Activated T-cell treated with anti-CD3 and anti-CD28 coated beads, Interleukin-2, amount 50 U/mL, for 4 hours (primary cell): ENCODE measurements around the gene CACNA1C. TPM values are rescaled to one million over a fixed set of nuclear protein-coding genes. Genes with fewer than 3 reads are reported as not detected.

ENCODE experiments used
- ATAC-seq, 2 donors: fragments of 200-7000 bp; cut with Tn5 transposase; one replicate each; pipeline ENCODE4 v1.10.0; 2021
- DNase-seq: peaks from one replicate; pipeline ENCODE4 v3.0.0-alpha.2; 2020
- H3K27me3 Mint-ChIP-seq: one replicate; pipeline ENCODE4 v1.8.0; 2021; ENCODE audit warnings: low read depth, mixed read lengths
- H3K36me3 Mint-ChIP-seq: one replicate; pipeline ENCODE4 v1.8.0; 2022; ENCODE audit warnings: mixed read lengths; ENCODE audit not compliant: insufficient read depth
- H3K4me1 Mint-ChIP-seq: one replicate; pipeline ENCODE4 v1.8.0; 2021; ENCODE audit warnings: low read depth, mixed read lengths
- H3K4me3 Mint-ChIP-seq: one replicate; pipeline ENCODE4 v1.8.0; 2021; ENCODE audit warnings: mild to moderate bottlenecking, moderate library complexity, mixed read lengths
- H3K9me3 Mint-ChIP-seq: one replicate; pipeline ENCODE4 v1.8.0; 2021; ENCODE audit warnings: mixed read lengths
- total RNA-seq, 3 donors: library from RNA; stranded (reverse); gene quantifications; one replicate each; pipeline ENCODE4 v1.2.1, GENCODE V29; 2021

Gene CACNA1C
- total RNA-seq, 3 donors from 2014 or later, result 0.03 to 0.08 (median 0.03) TPM

DNA sequence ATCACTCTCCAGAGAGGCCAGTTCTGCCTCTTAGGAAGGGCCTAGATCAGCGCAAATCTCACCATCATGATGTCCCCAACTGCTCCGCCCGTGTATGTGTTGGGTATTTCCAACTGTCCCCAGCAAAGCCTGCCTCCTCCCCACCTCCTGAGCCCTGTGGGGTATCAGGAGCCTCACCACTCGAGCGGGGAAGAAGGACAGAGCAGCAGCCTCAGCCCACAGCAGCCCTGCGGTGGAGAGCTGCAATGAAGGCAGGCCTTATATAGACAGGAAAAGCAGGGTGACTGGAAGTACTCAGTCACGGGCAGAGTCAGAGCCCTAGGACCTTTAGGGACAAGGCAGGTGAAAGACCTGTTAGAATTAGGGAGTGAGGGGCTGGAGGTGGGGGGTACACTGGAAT, 358.2 kb downstream of the CACNA1C start:
- Mint-ChIP-seq H3K27me3 (peaks cover 1% of the 10 kb centered on the region), H3K4me3 (no peak overlapping the region), H3K9me3 (no peaks in the 10 kb centered on the region), H3K36me3 (no peaks in the 10 kb centered on the region), H3K4me1 (no peaks in the 10 kb centered on the region)
- DNase-seq (no peak), ATAC-seq (no peak)

DNA sequence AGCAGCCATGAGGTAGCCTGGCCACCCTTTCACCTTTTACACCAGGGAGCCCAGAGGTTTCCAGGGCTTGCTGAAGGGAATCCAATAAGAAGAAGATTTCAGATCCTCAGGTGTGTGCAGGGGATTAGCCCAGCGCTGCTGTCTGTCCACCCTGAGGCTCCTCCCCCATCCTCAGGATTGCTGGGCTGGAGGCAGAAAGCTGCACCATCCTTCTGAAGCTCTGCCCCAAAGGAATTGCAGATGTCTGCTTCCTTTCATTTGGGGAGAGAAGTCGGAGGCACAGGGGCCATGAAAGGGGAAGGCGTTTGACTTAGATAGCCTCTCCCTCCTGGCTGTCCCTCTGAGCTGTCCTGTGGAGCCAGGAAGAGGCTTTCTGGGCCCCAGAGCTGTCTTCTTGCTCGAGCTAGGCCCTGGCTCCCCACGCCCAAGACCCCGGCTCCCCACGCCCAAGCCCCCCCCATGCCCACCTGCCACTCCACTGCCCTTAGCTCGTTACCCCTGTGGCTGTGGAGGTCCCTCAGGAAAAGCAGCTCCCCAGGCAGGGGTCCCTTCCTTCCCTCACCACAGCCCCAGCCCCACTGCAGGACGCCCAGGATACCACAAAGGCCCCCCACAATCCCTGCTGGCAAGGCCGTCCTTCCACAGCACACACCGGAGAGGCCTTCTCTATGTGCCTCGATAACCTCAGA, 359.0 kb downstream of the CACNA1C start:
- Mint-ChIP-seq H3K9me3 (no peaks in the 10 kb centered on the region), H3K4me3 (no peak overlapping the region), H3K27me3 (peaks cover 3% of the 10 kb centered on the region), H3K4me1 (no peaks in the 10 kb centered on the region), H3K36me3 (no peaks in the 10 kb centered on the region)
- no peak for DNase-seq
- ATAC-seq, result no peak

DNA sequence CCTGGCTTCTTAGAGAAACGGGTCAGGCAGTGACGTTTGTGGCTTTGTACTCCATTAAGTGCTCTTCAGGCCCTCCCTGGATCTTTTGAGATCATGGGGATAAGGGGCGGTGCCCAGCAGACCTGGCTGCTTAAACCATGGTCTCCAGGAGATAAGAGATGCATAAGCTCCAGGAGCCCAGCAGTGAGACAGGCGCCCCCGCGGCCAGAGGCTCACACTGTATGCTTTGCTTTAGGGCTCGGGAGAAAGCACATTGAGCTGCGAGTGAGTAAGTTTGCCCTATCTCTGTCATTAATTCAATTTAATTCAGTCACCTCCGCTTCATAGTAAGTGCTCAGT, 359.5 kb downstream of the CACNA1C start:
- peaks cover 3% of the 10 kb centered on the region for H3K27me3 Mint-ChIP-seq
- no peak for DNase-seq
- H3K4me3 Mint-ChIP-seq, result no peak overlapping the region
- H3K36me3 Mint-ChIP-seq, result no peaks in the 10 kb centered on the region
- no peaks in the 10 kb centered on the region for H3K4me1 Mint-ChIP-seq
- no peaks in the 10 kb centered on the region for H3K9me3 Mint-ChIP-seq
- ATAC-seq, result no peak

DNA sequence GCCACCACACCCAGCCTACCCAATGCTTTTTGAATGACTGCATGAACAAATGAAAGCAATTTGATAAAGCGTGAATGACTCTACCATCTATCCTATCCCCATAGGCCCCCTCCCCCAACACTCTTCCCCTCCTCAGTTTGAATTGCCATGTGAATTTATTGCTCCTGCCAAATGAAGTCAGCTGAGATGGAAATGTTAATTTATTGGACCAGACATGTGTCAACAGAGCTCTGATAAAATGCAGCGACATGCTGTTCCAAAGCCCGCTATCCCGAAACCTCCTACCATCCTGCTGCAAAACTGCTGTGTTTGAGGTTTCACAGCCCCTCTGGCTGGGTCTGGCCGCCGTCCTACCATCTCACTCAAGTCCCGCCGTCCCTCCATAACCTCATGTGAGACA, 360.5 kb downstream of the CACNA1C start:
- no peaks in the 10 kb centered on the region for H3K4me1 Mint-ChIP-seq
- peaks cover 3% of the 10 kb centered on the region for H3K27me3 Mint-ChIP-seq
- H3K4me3 Mint-ChIP-seq, result no peak overlapping the region
- H3K36me3 Mint-ChIP-seq, result no peaks in the 10 kb centered on the region
- ATAC-seq (no peak), DNase-seq (no peak)
- H3K9me3 Mint-ChIP-seq, result no peaks in the 10 kb centered on the region

DNA sequence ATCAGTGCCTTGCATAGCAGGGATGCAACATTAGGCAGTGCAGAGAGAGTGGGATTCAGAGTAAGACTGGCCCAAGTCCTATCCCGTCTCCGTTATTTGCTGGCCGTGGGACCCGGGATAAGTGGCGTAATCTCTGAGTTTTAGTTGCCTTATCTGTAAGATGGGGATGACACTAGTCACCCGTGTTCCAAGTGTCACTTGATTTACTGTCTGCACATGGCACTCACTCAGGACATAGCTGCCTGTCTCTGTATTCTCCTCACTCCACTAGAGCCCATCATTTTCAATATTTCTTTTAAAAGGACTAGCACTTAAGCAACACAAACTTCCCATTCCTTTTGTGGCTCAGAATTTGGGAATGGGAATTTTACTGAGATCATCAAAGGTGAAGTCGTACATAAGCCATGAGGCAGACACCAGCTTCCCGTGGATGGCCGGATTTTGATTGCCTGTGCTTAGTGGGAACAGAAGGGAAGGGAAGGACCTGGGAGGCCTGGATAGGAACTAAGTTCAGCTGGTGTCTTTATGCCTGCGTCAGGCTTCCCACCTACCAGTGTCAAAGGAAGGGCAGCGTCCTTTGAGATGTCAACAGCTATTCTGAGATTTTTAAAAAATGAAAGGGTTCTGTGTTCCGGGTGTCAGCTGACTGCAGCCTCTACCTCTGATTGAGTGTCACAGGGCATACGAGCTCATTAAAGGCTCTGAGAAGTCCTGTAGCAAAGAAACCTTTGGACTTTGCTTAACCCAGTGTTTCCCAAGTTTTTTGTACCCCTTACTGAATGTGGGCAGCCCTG, 361.4 kb downstream of the CACNA1C start:
- Mint-ChIP-seq H3K4me3 (no peak overlapping the region), H3K27me3 (peaks cover 3% of the 10 kb centered on the region), H3K9me3 (no peaks in the 10 kb centered on the region), H3K36me3 (no peaks in the 10 kb centered on the region), H3K4me1 (no peaks in the 10 kb centered on the region)
- DNase-seq (no peak), ATAC-seq (no peak)

DNA sequence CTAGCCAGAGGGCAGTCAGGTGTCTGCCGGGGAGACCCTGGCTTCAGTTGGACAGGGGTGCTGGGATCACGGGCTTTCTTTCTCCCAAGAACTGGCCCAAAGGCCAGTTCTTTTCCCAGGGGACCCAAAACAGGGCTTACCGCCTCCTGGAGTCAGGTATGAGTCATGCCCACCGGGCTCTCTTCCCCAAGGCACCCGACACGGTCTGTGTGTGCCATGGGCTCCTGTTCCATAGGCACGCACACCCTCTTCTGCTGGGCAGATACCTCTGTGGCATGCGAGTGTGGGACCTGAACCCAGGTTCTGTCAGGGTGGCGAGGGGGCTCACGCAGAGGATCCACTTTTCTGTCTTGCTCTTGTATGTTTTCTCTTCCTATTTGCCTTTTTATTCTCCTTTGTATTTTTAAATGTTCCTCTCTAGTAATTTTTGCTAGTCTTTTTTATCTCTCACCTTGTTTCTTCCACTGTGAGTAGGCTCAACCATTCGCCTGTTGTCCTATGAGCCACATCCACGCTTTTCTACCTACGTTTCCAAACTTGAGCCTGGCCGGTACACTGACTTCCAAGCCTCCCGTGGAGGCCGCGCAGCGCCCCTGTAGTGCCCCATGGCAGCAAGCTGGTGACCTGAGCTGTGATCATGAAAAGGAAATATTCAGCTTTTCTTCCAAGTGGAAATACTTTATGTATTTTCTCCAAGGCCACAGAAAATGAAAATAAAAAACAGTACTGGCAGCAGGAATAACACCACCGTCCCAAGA, 362.2 kb downstream of the CACNA1C start:
- no peaks in the 10 kb centered on the region for H3K36me3 Mint-ChIP-seq
- H3K27me3 Mint-ChIP-seq, result peaks cover 3% of the 10 kb centered on the region
- DNase-seq, result no peak
- H3K4me3 Mint-ChIP-seq, result no peak overlapping the region
- H3K9me3 Mint-ChIP-seq, result no peaks in the 10 kb centered on the region
- H3K4me1 Mint-ChIP-seq, result no peaks in the 10 kb centered on the region
- no peak for ATAC-seq

DNA sequence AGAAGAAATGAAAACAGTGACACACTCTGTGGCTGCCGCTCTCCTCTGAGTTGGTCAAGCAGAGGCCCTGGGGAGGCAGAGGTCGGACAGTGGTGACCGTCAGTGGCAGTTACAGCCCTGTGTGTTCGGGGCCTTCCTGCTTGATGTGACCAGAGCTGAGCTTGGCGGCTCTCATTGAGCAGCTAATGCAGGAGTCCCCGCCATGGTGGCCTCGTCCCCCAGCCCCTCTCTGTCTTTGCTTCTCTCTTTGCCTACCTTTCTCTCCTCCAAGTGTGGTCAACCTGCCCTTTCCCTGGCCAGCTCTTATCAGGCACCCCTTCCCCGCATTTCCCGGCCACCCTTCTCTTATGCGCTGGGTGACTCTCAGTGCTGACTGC, 362.8 kb downstream of the CACNA1C start:
- ATAC-seq, result no peak
- Mint-ChIP-seq H3K36me3 (no peaks in the 10 kb centered on the region), H3K4me3 (no peak overlapping the region), H3K4me1 (no peaks in the 10 kb centered on the region), H3K27me3 (peaks cover 3% of the 10 kb centered on the region), H3K9me3 (no peaks in the 10 kb centered on the region)
- no peak for DNase-seq

DNA sequence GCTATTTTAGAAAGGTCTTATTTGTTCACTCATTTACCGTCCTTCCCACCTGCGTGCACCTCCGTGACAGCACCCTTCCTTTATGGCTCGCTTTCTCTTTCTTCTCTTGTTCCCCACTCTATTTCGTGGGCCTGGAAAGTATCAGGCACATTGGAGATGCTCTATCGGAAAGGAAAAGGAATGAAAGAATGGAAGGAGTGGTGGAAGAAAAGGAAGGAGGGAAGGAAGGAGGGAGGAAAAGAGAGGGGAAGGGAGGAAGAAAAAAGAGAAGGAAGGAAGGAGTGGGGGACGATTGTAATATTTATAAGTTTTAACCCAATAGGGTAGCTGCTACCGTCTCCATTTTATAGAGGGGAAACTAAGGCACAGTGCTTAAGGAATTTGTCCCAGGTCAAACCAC, 363.4 kb downstream of the CACNA1C start:
- H3K36me3 Mint-ChIP-seq, result no peaks in the 10 kb centered on the region
- no peaks in the 10 kb centered on the region for H3K9me3 Mint-ChIP-seq
- no peak for ATAC-seq
- H3K4me1 Mint-ChIP-seq, result no peaks in the 10 kb centered on the region
- no peak for DNase-seq
- peaks cover 3% of the 10 kb centered on the region for H3K27me3 Mint-ChIP-seq
- H3K4me3 Mint-ChIP-seq, result no peak overlapping the region

DNA sequence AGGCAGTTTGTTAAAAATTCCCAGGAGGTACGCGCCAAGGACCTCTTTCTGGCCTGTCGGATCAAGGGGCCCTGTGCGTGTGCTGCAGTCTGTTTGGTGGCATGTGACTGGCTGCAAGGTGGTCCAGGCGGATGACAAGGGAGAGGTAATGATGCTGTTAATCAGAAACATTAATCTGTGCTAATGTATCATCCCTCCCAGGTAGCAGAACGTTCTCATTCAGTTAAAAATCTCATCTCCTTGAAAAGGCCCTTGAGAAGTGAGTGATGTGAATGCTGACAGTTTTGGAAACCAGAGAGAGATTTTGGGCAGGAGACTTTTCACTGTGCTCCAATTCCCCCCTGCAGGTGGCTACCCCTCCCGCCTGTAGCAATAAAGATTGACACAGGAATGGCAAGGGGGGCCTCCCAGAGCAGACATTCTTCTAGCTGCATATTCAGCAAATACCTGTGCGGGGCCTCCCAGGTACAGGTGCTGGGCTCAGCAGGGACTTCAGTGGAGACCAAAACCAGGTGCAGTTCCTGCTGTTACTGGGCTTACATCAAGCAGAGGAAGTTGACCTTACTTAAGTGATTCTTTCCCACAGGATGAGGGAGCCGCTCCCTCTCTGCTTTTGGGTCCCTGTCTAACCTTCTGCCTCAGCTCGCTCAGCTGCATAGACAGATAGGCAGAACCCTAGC, 364.8 kb downstream of the CACNA1C start:
- Mint-ChIP-seq H3K4me3 (no peak overlapping the region), H3K27me3 (peaks cover 5% of the 10 kb centered on the region), H3K36me3 (no peaks in the 10 kb centered on the region), H3K9me3 (no peaks in the 10 kb centered on the region), H3K4me1 (no peaks in the 10 kb centered on the region)
- ATAC-seq, result no peak
- no peak for DNase-seq

DNA sequence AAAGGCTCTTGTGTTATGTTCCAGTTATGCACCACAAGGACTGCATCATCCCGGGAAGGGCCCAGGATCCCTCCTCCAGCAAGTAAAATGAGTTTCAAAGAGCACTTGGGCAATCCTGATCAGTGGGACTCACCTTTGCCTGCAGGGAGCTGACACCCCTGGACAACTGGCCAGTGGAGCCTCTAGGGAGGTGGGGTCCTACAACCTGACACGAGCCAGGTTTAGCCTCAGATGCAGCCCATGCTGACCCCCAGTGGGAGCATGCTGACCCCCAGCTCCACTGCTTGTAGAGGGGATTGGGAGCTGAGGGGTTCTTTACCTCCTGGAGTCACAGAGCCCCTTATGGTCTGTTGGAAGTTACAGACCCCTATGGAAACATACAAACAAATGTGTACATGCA, 365.8 kb downstream of the CACNA1C start:
- ATAC-seq (no peak), DNase-seq (no peak)
- H3K4me1 Mint-ChIP-seq, result no peaks in the 10 kb centered on the region
- H3K36me3 Mint-ChIP-seq, result no peaks in the 10 kb centered on the region
- H3K9me3 Mint-ChIP-seq, result no peaks in the 10 kb centered on the region
- H3K4me3 Mint-ChIP-seq, result no peak overlapping the region
- H3K27me3 Mint-ChIP-seq, result peaks cover 5% of the 10 kb centered on the region

DNA sequence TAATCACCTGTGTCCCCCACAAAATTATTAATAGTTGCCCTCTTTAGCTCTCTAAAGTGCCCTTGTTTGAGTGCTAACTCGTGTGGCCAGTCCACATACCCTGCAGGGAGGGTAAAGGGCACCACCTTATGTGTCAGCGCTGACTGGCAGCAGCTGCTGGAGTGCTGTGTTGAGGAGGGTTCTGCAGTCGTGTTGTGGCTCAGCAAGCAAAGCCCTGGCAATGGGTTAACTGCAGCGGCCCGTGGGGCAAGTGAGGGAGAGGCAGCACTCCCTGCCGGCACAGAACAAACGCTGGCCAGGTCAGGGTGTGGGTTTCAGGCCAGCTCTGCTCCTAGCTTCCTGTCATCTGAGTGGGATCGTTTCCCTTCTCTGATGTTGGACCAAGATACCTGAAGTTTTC, 369.8 kb downstream of the CACNA1C start:
- Mint-ChIP-seq H3K27me3 (peaks cover 13% of the 10 kb centered on the region), H3K36me3 (no peaks in the 10 kb centered on the region), H3K9me3 (peaks cover 7% of the 10 kb centered on the region), H3K4me1 (no peaks in the 10 kb centered on the region), H3K4me3 (no peak overlapping the region)
- no peak for ATAC-seq
- DNase-seq, result no peak

DNA sequence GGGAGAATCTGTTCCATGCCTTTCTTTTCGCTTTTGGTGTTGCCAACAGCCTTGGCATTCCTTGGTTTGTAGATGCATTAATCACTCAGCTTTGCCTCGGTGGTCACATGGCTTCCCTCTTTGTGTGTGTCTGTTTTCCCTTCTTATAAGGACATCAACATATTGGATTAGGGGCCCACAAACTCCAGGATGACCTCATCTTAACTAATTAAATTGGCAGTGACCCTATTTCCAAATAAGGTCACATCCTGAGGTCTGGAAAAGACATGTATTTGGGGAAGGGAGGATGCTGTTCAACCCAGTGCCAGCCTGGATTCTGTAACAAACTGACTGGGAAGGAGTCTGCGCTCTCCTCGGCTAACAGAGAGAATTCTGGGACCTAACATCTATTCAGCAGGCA, 376.2 kb downstream of the CACNA1C start:
- Mint-ChIP-seq H3K27me3 (peaks cover 11% of the 10 kb centered on the region), H3K4me1 (no peaks in the 10 kb centered on the region), H3K36me3 (no peaks in the 10 kb centered on the region), H3K4me3 (no peak overlapping the region), H3K9me3 (peaks cover 7% of the 10 kb centered on the region)
- no peak for ATAC-seq
- DNase-seq, result no peak

DNA sequence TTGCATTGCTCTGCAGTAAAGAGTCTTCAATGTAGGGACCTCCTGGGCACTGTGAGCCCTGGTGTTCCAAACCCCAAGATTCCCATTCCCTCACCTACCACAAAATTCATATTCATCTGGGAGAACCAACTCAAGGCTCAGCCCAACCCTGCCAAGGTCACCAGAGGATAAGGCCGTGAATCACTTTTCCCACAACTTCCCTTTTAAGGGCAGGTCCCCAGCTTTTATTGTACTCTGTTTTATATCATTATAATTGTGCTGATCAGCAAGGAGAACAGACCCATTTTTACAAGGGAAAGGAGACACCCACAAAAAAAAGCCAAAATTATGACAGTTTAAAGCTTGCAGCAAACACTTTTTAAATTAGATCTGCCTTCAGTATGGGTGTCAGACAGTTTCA, 379.0 kb downstream of the CACNA1C start:
- no peaks in the 10 kb centered on the region for H3K4me1 Mint-ChIP-seq
- ATAC-seq, result no peak
- H3K27me3 Mint-ChIP-seq, result peaks cover 12% of the 10 kb centered on the region
- no peaks in the 10 kb centered on the region for H3K36me3 Mint-ChIP-seq
- no peak for DNase-seq
- no peak overlapping the region for H3K4me3 Mint-ChIP-seq
- H3K9me3 Mint-ChIP-seq, result no peaks in the 10 kb centered on the region

DNA sequence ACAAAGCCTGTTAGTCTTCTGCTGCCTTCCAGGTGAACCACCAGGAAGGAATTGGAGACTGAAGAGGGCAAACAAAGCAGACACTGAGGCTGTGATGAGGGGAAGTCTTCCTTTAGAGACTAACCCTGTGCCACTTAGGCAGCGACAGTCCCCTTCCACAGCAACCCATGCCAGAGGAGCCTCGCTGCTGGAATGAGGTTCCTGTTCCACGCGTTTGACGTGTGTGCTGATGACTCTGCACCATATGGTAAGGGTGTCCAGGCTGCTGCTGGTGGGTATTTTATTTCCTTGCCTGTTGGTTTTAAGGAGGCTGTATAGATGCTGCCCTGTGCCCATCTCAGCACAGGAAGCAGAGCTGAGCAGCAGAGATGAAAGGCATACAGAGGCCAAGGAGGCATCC, 380.1 kb downstream of the CACNA1C start:
- DNase-seq, result no peak
- H3K9me3 Mint-ChIP-seq, result no peaks in the 10 kb centered on the region
- H3K27me3 Mint-ChIP-seq, result peaks cover 12% of the 10 kb centered on the region
- no peak overlapping the region for H3K4me3 Mint-ChIP-seq
- H3K4me1 Mint-ChIP-seq, result no peaks in the 10 kb centered on the region
- ATAC-seq, result no peak
- H3K36me3 Mint-ChIP-seq, result no peaks in the 10 kb centered on the region
